ENCODE measurements around the gene TNNI2. TPM values are rescaled to one million over a fixed set of nuclear protein-coding genes. Genes with fewer than 3 reads are reported as not detected.

TNNI2 gene
- total RNA-seq, 3 donors from 2014 or later, result not detected

DNA sequence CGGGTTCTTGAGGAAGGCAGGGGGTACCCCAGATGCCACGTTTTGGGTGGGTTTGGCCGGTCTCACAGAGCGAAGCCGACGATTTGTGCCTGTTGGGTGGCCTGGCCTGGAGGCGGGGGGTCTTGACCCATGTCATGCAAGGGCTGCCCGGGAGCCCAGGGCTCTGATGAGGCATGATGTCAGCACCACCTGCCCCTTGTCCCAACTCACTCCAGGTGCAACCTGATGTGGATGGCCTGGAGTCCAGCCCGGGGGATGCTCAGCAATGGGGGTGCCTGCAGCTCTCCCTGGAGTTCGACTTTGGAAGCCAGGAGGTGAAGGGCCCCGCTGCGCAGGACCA lies 3.1 kb upstream of the TNNI2 start:
- ATAC-seq, result no peak

DNA sequence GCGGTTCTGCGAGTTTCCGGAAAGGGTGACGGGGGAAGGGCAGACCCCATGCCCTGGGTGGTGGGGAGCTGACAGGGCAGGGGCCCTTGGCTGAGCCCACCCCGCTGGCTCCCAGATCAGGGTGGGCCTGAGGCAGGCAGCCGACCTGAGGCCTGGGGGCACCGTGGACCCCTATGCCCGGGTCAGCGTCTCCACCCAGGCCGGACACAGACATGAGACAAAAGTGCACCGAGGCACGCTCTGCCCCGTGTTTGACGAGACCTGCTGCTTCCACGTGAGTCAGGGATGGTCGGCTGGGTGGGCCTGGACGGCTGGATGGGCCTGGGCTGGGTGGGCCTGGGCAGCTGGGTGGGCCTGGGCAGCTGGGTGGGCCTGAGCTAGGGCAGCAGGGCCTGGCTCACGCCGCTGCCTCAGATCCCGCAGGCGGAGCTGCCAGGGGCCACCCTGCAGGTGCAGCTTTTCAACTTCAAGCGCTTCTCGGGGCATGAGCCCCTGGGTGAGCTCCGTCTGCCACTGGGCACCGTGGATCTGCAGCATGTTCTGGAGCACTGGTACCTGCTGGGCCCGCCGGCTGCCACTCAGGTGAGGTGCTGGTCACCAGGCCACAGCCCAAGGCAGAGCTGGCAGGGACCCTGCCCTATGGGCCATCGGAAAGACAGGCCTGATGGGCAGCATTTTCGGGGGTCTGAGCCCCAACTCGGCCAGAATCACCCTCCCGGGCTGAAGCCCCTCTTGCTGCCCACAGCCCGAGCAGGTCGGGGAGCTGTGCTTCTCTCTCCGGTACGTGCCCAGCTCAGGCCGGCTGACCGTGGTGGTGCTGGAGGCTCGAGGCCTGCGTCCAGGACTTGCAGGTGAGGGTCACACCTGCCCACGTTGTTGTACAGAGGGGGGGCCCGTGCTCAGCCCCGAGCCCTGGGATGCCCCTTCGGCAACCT lies 2.5 kb upstream of the TNNI2 start:
- DNase-seq, result no peak
- H3K27me3 Mint-ChIP-seq (ENCODE audit: low read depth), result peaks cover 9% of the 10 kb centered on the region

More for the DNA sequence above, 3.1 kb upstream of the TNNI2 start:
- peaks cover 12% of the 10 kb centered on the region for H3K27me3 Mint-ChIP-seq (ENCODE audit: low read depth)
- H3K36me3 Mint-ChIP-seq (ENCODE audit: insufficient read depth), result no peaks in the 10 kb centered on the region
- DNase-seq, result no peak
- no peak overlapping the region for H3K4me3 Mint-ChIP-seq
- peaks cover 5% of the 10 kb centered on the region for H3K4me1 Mint-ChIP-seq (ENCODE audit: low read depth)
- H3K9me3 Mint-ChIP-seq, result no peaks in the 10 kb centered on the region

DNA sequence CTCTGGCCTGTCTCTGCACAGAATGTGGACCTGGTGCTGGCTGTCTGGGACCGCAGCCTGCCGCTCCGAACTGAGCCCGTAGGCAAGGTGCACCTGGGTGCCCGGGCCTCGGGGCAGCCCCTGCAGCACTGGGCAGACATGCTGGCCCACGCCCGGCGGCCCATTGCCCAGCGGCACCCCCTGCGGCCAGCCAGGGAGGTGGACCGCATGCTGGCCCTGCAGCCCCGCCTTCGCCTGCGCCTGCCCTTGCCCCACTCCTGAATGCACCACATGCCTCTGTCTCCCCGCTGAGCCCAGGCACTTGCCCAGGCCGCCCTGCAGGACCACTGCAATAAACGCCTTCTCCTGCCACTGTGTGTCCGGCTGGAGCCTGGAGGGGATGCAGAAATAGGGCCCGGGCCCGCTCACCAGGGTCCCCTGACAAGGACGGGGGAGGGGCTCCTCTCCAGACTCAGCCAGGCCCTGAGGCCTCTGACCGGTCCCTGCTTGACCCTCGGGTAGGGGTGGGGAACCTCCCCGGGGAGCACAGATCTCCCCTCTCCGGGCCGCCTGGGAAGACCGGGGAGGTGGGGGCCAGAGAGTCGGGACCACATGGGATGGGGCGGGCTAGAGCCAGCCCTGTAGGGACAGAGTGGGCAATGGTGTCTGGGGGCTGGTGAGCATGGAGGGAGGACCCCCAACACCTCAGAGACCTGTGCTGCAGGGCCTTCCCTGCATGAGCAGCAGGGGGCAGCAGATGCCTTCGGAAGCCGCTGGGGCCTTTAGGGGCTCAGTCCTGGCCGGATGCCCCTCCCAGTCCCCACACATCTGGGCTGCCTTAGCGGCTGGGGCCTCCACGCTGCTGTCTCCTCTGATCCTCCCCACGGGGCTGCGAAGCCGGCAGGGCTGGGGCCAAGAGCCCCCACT lies 1.4 kb upstream of the TNNI2 start:
- peak; percentile 84 to 90 for ATAC-seq
- Mint-ChIP-seq H3K27me3 (ENCODE audit: low read depth) (peaks cover 4% of the 10 kb centered on the region), H3K9me3 (no peaks in the 10 kb centered on the region), H3K4me1 (ENCODE audit: low read depth) (peaks cover 7% of the 10 kb centered on the region), H3K4me3 (no peak overlapping the region), H3K36me3 (ENCODE audit: insufficient read depth) (no peaks in the 10 kb centered on the region)
- DNase-seq, result peak; percentile 80

More for the DNA sequence above, 2.5 kb upstream of the TNNI2 start:
- ATAC-seq, result no peak
- peaks cover 7% of the 10 kb centered on the region for H3K4me1 Mint-ChIP-seq (ENCODE audit: low read depth)
- H3K4me3 Mint-ChIP-seq, result no peak overlapping the region
- no peaks in the 10 kb centered on the region for H3K9me3 Mint-ChIP-seq
- H3K36me3 Mint-ChIP-seq (ENCODE audit: insufficient read depth), result no peaks in the 10 kb centered on the region

DNA sequence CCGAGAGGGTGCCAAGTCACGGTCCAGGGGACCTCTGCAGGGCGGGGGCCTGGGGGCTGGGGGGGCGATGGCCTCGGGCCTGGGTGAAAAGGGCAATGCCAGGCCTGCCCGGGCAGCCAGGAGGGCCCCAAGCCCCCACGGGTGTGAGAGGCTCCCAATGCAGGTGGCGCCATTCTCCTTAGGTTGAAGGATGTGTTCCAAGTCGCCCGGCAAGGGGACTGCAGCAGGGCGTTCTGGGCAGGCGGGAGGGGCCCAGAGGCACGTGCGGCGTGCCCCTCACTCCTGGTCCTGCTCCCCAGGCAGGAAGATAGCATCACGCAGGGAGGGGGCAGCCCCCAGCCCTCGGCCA lies 730 bp upstream of the TNNI2 start:
- ATAC-seq (no peak), DNase-seq (no peak)
- Mint-ChIP-seq H3K4me1 (ENCODE audit: low read depth) (peaks cover 8% of the 10 kb centered on the region), H3K36me3 (ENCODE audit: insufficient read depth) (no peaks in the 10 kb centered on the region), H3K9me3 (no peaks in the 10 kb centered on the region), H3K4me3 (no peak overlapping the region), H3K27me3 (ENCODE audit: low read depth) (peaks cover 4% of the 10 kb centered on the region)

DNA sequence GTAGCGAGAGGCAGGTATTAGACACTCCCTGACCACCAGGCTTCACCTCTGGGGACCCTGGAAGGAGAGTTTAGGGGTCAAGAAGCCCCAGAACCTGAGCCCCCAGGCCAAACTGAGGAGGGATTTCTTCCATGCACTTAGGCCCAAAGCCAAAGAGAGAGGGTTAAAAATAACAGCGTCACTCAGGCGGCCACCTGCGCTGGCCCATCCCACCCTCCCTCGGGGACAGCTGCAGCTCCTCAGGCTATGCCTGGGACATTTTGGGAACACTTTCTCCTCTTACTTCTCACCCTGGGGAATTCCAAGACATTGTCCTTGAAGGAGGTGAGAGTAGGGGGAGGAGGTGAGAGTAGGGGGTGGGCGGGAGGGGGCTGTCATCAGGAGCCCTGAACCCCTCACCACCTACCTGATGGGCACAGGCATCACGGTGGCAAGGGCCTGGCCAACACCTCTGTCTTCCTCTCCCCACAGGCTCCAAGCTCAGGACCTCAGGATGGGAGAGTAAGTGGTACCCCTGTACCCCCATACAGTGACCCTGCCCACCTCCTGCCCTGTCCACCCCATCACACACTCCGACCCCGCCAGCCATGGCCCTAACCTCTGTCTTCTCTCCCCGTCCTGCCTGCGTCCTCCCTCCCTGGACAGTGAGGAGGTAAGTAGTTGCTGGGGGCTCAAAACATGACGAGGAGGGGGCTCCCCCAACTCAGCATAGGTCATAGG lies 583 bp downstream of the TNNI2 start:
- H3K4me3 Mint-ChIP-seq, result no peak overlapping the region
- H3K4me1 Mint-ChIP-seq (ENCODE audit: low read depth), result peaks cover 21% of the 10 kb centered on the region
- DNase-seq, result no peak
- H3K36me3 Mint-ChIP-seq (ENCODE audit: insufficient read depth), result no peaks in the 10 kb centered on the region
- no peaks in the 10 kb centered on the region for H3K27me3 Mint-ChIP-seq (ENCODE audit: low read depth)
- H3K9me3 Mint-ChIP-seq, result no peaks in the 10 kb centered on the region
- ATAC-seq, result no peak

DNA sequence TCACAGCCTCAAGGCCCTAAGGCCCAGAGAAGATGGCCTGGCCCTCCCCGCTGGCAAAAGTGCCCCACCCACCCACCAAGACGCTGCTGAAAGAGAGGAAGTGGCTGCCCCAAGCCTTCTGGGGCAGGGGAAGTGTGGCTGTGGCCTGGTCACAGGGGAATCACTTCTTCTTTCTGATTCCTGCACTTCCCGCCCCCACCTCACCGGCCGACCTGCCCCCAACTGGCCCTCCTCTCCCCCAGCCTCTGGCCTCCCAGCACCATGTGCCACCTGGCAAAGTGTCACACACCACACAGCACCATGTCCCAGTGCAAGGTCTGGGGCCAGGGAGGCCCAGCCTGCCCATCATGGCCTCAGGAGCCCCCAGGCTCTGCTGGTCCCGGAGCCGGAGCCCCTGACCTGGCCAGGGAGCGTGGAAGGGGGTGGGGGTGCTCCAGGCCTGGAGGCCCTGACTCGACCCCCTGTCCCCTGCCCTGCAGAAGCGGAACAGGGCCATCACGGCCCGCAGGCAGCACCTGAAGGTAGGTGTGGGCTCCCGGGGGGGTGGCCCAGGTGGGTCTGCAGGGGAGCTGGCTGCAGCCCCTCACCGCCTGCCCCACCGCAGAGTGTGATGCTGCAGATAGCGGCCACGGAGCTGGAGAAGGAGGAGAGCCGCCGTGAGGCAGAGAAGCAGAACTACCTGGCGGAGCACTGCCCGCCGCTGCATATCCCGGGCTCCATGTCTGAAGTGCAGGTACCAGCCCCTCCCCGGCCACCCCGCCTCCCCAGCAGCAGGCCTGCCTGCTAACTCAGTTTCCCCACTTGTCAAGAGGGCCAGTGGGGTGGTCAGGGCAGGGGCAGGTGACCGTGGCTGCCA lies 1.4 kb downstream of the TNNI2 start:
- Mint-ChIP-seq H3K4me1 (ENCODE audit: low read depth) (peaks cover 29% of the 10 kb centered on the region), H3K4me3 (no peak overlapping the region), H3K36me3 (ENCODE audit: insufficient read depth) (no peaks in the 10 kb centered on the region), H3K9me3 (no peaks in the 10 kb centered on the region), H3K27me3 (ENCODE audit: low read depth) (no peaks in the 10 kb centered on the region)
- DNase-seq, result no peak
- no peak for ATAC-seq

DNA sequence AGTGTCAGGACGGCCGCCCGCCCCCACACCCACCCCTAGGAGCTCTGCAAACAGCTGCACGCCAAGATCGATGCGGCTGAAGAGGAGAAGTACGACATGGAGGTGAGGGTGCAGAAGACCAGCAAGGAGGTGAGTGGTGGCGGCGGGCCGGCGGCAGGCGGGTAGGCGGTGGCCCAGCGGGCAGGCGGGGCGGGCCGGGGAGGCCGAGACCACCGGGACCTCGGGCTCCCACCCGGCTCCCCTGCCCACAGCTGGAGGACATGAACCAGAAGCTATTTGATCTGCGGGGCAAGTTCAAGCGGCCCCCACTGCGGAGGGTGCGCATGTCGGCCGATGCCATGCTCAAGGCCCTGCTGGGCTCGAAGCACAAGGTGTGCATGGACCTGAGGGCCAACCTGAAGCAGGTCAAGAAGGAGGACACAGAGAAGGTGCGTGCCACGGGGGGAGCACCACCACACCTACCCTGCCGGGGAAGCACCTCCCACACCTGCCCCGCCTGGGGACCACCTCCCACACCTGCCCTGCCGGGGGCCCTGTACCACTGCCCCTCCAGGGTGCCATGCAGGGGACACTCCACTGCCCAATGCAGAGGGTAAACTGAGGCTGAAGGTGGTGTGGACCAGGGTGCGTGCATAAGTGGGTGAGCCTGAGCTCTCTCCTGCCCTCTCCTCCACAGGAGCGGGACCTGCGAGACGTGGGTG lies 2.1 kb downstream of the TNNI2 start:
- Mint-ChIP-seq H3K4me1 (ENCODE audit: low read depth) (peaks cover 36% of the 10 kb centered on the region), H3K4me3 (no peak overlapping the region), H3K27me3 (ENCODE audit: low read depth) (no peaks in the 10 kb centered on the region), H3K36me3 (ENCODE audit: insufficient read depth) (no peaks in the 10 kb centered on the region), H3K9me3 (no peaks in the 10 kb centered on the region)
- DNase-seq, result no peak
- no peak for ATAC-seq

DNA sequence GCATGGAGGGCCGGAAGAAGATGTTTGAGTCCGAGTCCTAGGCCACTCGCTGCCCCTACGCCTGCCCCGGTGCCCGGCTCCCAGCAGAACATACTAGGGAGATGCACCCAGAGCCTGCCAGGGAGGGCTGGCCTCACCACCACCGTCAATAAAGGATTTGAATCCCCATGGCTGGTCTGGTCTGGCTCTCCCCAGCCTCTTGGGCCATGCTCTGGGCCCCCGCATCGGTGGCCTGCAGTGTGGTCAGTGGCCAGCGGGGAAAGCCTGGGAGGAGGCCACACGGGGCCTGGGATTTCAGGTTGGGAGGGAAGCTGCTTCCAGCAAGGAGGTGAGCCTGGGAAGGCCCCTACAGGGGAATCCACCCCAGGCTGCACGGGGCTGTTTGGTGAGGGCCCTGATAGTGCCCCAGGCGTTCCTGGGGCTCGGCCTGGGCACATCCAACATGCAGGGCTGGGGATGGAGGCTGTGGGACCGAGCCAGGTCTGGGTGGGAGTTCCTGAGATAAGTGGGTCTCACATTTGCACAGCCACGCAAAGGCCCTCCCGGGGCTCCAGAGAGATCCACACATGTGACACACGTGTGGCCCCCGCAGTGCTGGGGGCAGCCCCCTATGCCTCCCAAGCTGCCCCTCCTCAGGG lies 2.8 kb downstream of the TNNI2 start:
- Mint-ChIP-seq H3K36me3 (ENCODE audit: insufficient read depth) (no peaks in the 10 kb centered on the region), H3K27me3 (ENCODE audit: low read depth) (no peaks in the 10 kb centered on the region), H3K4me1 (ENCODE audit: low read depth) (peaks cover 38% of the 10 kb centered on the region), H3K9me3 (no peaks in the 10 kb centered on the region), H3K4me3 (no peak overlapping the region)
- no peak for DNase-seq
- ATAC-seq, result no peak

DNA sequence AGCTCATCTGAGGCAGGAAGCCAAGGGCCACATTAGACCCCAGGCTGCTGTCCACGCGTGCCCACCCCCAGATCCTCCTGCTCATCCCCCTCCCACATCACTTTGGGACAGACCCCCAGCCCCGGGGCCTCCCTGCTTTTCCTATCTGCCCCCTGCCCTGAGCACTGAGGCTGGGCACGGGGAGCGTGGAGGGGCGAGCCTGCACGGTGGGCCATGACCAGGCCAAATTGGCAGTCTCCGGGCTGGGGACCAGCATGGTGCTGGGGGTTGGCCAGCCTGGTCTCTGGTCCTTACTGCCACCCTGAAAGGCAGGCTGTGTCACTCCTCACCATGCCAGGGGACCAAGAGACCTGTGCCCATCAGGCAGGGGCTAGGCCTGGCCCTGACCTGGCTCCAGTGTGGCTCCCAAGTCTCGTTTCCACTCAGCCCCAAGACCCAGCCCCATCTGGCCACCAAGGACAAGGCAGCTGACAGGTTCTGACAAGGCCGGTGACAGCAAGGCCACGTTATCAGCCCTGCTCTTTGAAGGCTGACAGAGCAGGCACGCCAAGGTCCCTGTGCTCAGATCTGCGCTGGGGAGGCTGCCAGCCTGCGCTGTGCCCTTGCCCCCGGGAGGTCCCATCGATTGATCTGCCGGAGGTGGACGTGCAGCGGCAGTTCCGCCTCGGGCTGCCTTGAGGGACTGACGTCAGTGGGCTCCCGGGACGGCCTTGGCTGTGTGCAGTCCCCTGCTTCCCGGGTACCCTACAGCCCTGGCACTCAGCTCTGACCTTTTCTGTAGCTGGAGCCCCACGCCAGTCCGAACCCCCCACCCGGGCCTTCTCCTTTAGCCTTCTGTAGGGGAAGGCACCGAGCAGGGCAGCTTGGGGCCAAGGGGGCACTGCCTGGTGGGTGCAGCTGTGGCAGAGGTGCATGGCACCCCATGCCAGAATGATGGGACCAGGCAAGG lies 3.6 kb downstream of the TNNI2 start:
- H3K9me3 Mint-ChIP-seq, result no peaks in the 10 kb centered on the region
- H3K4me3 Mint-ChIP-seq, result no peak overlapping the region
- peaks cover 46% of the 10 kb centered on the region for H3K4me1 Mint-ChIP-seq (ENCODE audit: low read depth)
- ATAC-seq (no peak), DNase-seq (no peak)
- H3K27me3 Mint-ChIP-seq (ENCODE audit: low read depth), result no peaks in the 10 kb centered on the region
- no peaks in the 10 kb centered on the region for H3K36me3 Mint-ChIP-seq (ENCODE audit: insufficient read depth)

DNA sequence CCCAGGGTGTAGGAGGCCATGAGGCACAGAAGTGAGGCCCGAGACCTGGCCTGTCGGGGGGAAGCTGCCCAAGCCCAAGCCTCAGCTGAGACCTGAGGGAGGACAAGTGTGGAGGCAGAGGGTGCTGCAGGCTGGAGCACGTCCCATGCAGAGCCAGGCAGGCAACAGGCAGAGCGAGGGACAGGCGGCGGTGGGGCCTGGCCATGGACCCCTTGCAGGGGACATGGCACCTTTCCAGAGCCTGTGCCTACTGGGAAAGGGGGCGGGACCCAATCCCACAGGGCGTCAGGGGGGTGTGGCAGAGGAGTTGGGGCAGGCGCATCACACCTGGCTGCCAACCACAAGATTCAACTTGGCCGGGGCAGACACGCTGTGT lies 4.3 kb downstream of the TNNI2 start:
- Mint-ChIP-seq H3K36me3 (ENCODE audit: insufficient read depth) (no peaks in the 10 kb centered on the region), H3K9me3 (no peaks in the 10 kb centered on the region), H3K4me1 (ENCODE audit: low read depth) (peaks cover 50% of the 10 kb centered on the region), H3K27me3 (ENCODE audit: low read depth) (no peaks in the 10 kb centered on the region), H3K4me3 (peak overlapping the region; percentile 57)
- ATAC-seq (no peak), DNase-seq (no peak)

DNA sequence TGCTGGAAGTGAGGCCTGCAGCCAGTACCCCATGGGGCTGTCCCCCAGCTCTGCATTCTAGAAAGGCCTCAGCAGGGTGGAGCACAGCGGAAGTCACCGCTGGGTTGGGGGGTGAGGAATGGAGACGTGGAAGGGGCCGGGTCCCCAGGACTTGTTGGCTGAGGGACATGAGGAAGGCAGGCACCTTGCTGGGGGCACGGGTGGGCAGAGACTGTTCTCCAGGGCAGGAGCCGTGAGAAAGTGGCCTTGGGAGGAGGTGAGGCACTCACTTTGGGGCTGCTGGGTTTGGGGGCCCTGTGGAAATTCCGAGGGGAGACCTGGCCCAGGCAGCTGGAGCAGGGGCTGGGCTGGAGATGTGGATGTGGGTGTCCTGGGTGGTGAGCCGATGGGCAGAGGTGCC lies 5.0 kb downstream of the TNNI2 start:
- Mint-ChIP-seq H3K9me3 (no peaks in the 10 kb centered on the region), H3K4me1 (ENCODE audit: low read depth) (peaks cover 57% of the 10 kb centered on the region)
- DNase-seq, result no peak

More for the DNA sequence above, 5.0 kb downstream of the TNNI2 start:
- H3K27me3 Mint-ChIP-seq (ENCODE audit: low read depth), result no peaks in the 10 kb centered on the region
- no peak for ATAC-seq
- no peaks in the 10 kb centered on the region for H3K36me3 Mint-ChIP-seq (ENCODE audit: insufficient read depth)
- H3K4me3 Mint-ChIP-seq, result peak overlapping the region; percentile 57
